Measurements from ENCODE around the gene GAS7. TPM values are rescaled to one million over a fixed set of nuclear protein-coding genes. Genes with fewer than 3 reads are reported as not detected.
A peak's percentile ranks its signal among the peaks of the same experiment; 100 is the strongest.

Gene GAS7
- total RNA-seq, 1 donor from 2014 or later = 72.7 TPM

DNA sequence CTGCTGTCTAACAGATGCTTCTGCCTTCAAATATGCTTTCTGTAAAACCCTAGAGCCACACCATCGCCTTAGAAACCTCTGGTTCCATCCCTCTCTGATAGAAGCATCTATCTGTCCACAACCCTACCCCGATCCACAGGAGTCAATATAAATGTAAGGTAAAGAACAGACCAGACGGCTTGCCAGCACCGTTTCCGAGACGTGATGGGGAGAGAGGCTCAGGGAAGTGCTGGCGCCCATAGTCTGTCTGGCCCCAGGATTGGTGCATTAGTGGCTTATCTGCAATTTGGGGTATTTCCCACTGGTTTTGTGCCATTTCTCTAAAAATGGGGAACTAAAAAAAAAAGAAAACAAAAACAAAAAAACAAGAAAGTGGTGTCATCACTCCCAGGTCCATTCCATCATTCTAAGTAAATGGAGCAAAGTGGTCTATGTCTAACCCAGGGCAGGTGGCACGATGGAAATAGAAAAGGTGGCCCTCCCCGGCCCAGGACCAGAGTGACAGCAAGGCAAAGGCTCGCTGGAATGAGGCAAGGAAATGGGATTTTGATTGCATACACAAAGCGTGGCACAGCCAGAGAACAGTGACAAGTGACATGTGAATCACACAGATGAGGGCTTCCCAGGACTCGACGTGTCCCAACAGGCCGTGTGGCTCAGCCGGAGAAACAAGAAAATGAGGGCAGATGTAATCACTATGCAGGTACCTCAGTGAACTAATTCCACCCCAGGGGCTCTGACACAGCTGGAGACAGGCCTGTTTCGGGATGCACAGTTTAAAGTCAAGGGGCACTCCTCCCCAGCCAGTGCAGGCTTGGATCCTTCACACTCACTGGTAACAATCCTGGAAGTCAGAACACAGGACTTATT is 125.6 kb downstream of the GAS7 start:
- Mint-ChIP-seq H3K4me3 (no peak overlapping the region), H3K4me1 (peaks cover 25% of the 10 kb centered on the region), H3K27me3 (ENCODE audit: low read depth) (no peaks in the 10 kb centered on the region), H3K9me3 (peaks cover 3% of the 10 kb centered on the region), H3K27ac (ENCODE audit: unreplicated experiment) (peak overlapping the region; percentile 35), H3K36me3 (ENCODE audit: low read depth) (peaks cover 3% of the 10 kb centered on the region)
- DNase-seq (ENCODE audit: low read depth, low spot score) = no peak
- TF ChIP-seq, protein P1, sequence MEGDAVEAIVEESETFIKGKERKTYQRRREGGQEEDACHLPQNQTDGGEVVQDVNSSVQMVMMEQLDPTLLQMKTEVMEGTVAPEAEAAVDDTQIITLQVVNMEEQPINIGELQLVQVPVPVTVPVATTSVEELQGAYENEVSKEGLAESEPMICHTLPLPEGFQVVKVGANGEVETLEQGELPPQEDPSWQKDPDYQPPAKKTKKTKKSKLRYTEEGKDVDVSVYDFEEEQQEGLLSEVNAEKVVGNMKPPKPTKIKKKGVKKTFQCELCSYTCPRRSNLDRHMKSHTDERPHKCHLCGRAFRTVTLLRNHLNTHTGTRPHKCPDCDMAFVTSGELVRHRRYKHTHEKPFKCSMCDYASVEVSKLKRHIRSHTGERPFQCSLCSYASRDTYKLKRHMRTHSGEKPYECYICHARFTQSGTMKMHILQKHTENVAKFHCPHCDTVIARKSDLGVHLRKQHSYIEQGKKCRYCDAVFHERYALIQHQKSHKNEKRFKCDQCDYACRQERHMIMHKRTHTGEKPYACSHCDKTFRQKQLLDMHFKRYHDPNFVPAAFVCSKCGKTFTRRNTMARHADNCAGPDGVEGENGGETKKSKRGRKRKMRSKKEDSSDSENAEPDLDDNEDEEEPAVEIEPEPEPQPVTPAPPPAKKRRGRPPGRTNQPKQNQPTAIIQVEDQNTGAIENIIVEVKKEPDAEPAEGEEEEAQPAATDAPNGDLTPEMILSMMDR (conservative IDR thresholded peaks at IDR 0.05) = no peak

- H3K4me3 Mint-ChIP-seq = no peak overlapping the region
- DNase-seq (ENCODE audit: low read depth, low spot score) = no peak
- peaks cover 25% of the 10 kb centered on the region for H3K4me1 Mint-ChIP-seq
- H3K27me3 Mint-ChIP-seq (ENCODE audit: low read depth) = no peaks in the 10 kb centered on the region
- H3K36me3 Mint-ChIP-seq (ENCODE audit: low read depth) = peaks cover 3% of the 10 kb centered on the region
- H3K27ac Mint-ChIP-seq (ENCODE audit: unreplicated experiment) = no peak overlapping the region
- TF ChIP-seq, protein P1 (conservative IDR thresholded peaks at IDR 0.05) = no peak
- no peaks in the 10 kb centered on the region for H3K9me3 Mint-ChIP-seq
Observed at GRCh38 chr17:10072086-10072485, 126.3 kb downstream of the GAS7 start.

- Mint-ChIP-seq H3K27me3 (ENCODE audit: low read depth) (no peaks in the 10 kb centered on the region), H3K27ac (ENCODE audit: unreplicated experiment) (no peak overlapping the region), H3K4me3 (no peak overlapping the region), H3K36me3 (ENCODE audit: low read depth) (no peaks in the 10 kb centered on the region), H3K4me1 (peaks cover 22% of the 10 kb centered on the region), H3K9me3 (no peaks in the 10 kb centered on the region)
- no peak for DNase-seq (ENCODE audit: low read depth, low spot score)
- TF ChIP-seq, protein P1 (conservative IDR thresholded peaks at IDR 0.05) = no peak
Observed at GRCh38 chr17:10071141-10071540, 127.3 kb downstream of the GAS7 start.

GRCh38 chr17:10070690-10071089 is 127.7 kb downstream of the GAS7 start:
- Mint-ChIP-seq H3K36me3 (ENCODE audit: low read depth) (no peaks in the 10 kb centered on the region), H3K4me1 (peaks cover 22% of the 10 kb centered on the region), H3K27me3 (ENCODE audit: low read depth) (no peaks in the 10 kb centered on the region), H3K9me3 (no peaks in the 10 kb centered on the region), H3K4me3 (no peak overlapping the region), H3K27ac (ENCODE audit: unreplicated experiment) (no peak overlapping the region)
- TF ChIP-seq, protein P1 (conservative IDR thresholded peaks at IDR 0.05) = no peak
- no peak for DNase-seq (ENCODE audit: low read depth, low spot score)

DNA sequence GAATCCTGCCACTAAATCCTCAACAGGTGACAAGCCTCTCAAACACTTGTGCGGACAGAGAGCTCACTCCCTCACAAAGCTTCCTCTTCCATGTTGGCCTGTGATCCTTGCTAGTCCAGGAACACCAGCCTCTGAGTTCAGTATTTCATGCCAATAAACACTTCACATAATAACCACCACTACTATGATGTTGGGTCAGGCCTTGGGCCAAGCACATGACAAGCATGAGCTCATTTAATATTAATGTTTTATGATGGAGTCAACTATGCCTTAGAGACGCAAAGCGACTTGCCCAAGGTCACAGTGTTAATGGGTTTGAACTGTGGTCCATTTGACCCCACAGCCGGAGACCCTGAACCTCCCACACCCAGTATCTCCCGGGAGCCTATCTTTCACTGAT is 129.1 kb downstream of the GAS7 start:
- TF ChIP-seq, protein P1 (conservative IDR thresholded peaks at IDR 0.05) = no peak
- DNase-seq (ENCODE audit: low read depth, low spot score) = no peak
- no peaks in the 10 kb centered on the region for H3K36me3 Mint-ChIP-seq (ENCODE audit: low read depth)
- no peaks in the 10 kb centered on the region for H3K27me3 Mint-ChIP-seq (ENCODE audit: low read depth)
- peaks cover 6% of the 10 kb centered on the region for H3K9me3 Mint-ChIP-seq
- H3K4me3 Mint-ChIP-seq = no peak overlapping the region
- peaks cover 17% of the 10 kb centered on the region for H3K4me1 Mint-ChIP-seq
- H3K27ac Mint-ChIP-seq (ENCODE audit: unreplicated experiment) = no peak overlapping the region

Measured in neural crest cell (in vitro differentiated cells).